Measurements from ENCODE around the gene DNHD1. TPM values are rescaled to one million over a fixed set of nuclear protein-coding genes. Genes with fewer than 3 reads are reported as not detected.

Gene DNHD1
- total RNA-seq, 1 experiment from 2014 or later: 11.5 TPM

DNA sequence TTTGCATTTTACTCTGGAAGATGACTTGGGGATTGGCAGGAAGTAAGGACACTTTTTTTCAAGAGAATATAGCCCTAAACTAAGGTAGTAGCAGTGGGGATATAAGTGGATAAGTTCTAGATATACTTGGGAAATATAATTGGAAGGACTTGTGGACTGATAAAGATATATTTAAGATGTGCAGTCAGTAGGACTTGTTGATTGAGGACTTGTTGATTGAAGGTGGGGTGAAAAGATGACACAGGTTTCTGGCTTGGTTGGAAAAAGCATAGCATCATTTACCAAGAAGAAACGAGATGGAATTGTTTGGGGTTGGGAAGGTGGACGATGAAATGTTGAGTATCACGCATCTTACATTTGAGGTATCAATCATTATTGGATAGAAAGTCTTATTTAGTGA lies 116.4 kb downstream of the DNHD1 start:
- no peak for TF ChIP-seq MYBL2 (CRISPR knock-in tag; IDR thresholded peaks at IDR 0.05)
- no peak for TF ChIP-seq NR2C2 (CRISPR knock-in tag; IDR thresholded peaks at IDR 0.05)
- TF ChIP-seq, protein P1, sequence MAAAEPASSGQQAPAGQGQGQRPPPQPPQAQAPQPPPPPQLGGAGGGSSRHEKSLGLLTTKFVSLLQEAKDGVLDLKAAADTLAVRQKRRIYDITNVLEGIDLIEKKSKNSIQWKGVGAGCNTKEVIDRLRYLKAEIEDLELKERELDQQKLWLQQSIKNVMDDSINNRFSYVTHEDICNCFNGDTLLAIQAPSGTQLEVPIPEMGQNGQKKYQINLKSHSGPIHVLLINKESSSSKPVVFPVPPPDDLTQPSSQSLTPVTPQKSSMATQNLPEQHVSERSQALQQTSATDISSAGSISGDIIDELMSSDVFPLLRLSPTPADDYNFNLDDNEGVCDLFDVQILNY (CRISPR knock-in tag; IDR thresholded peaks at IDR 0.05): no peak
- TF ChIP-seq, protein P2, sequence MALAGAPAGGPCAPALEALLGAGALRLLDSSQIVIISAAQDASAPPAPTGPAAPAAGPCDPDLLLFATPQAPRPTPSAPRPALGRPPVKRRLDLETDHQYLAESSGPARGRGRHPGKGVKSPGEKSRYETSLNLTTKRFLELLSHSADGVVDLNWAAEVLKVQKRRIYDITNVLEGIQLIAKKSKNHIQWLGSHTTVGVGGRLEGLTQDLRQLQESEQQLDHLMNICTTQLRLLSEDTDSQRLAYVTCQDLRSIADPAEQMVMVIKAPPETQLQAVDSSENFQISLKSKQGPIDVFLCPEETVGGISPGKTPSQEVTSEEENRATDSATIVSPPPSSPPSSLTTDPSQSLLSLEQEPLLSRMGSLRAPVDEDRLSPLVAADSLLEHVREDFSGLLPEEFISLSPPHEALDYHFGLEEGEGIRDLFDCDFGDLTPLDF (CRISPR knock-in tag; IDR thresholded peaks at IDR 0.05): no peak
- peaks cover 23% of the 10 kb centered on the region for H3K36me3 Mint-ChIP-seq
- ChIA-PET CTCF (interaction anchor here (0.8 kb wide), 1 partner anchor 70 kb away, joined by 3 read pairs; the partner anchor contains the start of gene MRPL17), POLR2A (no interaction called here)
- no peak overlapping the region for H3K4me3 Mint-ChIP-seq
- ATAC-seq (no peak), DNase-seq (ENCODE audit: low spot score) (no peak)
- no peaks in the 10 kb centered on the region for H3K9me3 Mint-ChIP-seq
- peaks cover 6% of the 10 kb centered on the region for H3K4me1 Mint-ChIP-seq
- no peaks in the 10 kb centered on the region for H3K27me3 Mint-ChIP-seq (ENCODE audit: low read depth)
- no peak overlapping the region for H3K27ac Mint-ChIP-seq

DNA sequence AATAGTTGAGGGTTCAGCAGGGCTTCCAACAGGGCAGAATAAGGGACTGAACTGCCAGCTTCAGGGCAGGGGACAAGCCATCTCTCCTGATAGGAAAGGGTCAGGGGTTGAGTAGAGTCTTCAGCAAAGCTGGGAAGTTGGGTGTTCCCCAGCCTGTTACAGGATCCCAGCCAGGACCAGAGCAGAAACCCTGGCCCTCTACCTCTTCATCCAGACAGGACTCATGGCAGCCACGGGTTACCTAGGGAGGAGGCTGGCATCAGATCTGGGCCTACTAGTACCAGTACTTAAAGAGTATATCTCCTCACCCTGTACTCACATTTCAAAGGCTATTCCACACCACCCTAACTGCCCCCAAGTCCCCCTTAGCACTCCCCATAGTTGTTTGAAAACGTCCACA lies 117.4 kb downstream of the DNHD1 start:
- POLR2A ChIA-PET: no interaction called here
- Mint-ChIP-seq H3K27ac (no peak overlapping the region), H3K4me1 (peaks cover 6% of the 10 kb centered on the region), H3K4me3 (no peak overlapping the region), H3K36me3 (peaks cover 14% of the 10 kb centered on the region), H3K9me3 (no peaks in the 10 kb centered on the region), H3K27me3 (ENCODE audit: low read depth) (no peaks in the 10 kb centered on the region)
- TF ChIP-seq ESRRA (CRISPR knock-in tag; IDR thresholded peaks at IDR 0.05; ENCODE audit: borderline replicate concordance) (no peak), GABPB1 (CRISPR knock-in tag; IDR thresholded peaks at IDR 0.05) (no peak), TEAD4 (CRISPR knock-in tag; IDR thresholded peaks at IDR 0.05) (no peak), ELF4 (CRISPR knock-in tag; IDR thresholded peaks at IDR 0.05; ENCODE audit: low read depth) (no peak), IRF2 (CRISPR knock-in tag; IDR thresholded peaks at IDR 0.05; ENCODE audit: borderline replicate concordance, low read depth) (no peak), JUN (CRISPR knock-in tag; IDR thresholded peaks at IDR 0.05) (no peak)
- TF ChIP-seq, protein P3, sequence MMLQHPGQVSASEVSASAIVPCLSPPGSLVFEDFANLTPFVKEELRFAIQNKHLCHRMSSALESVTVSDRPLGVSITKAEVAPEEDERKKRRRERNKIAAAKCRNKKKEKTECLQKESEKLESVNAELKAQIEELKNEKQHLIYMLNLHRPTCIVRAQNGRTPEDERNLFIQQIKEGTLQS (CRISPR knock-in tag; conservative IDR thresholded peaks at IDR 0.05): no peak
- no peak for DNase-seq (ENCODE audit: low spot score)
- ATAC-seq: no peak
- CTCF ChIA-PET: no interaction called here

DNA sequence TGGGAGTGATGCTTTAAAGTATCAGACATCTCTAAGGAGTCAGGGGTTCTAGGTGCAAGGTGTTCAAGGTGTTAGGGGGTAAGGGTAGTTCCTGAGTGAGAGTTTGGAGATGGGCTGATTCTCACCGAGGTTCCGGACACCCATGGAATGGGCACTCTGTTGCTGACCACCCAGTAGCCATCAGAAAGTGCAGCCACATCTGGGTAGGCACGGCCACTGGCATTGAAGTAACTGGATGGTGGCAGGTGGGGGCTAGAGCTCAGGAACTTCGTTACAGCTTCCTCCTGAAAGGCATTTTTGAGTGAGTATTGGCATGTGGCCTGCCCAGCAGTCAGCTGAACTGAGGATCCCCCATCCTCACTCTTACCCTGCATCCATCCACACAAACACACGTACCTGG lies 118.0 kb downstream of the DNHD1 start:
- no peaks in the 10 kb centered on the region for H3K9me3 Mint-ChIP-seq
- ATAC-seq: no peak
- H3K4me3 Mint-ChIP-seq: no peak overlapping the region
- CTCF ChIA-PET: no interaction called here
- TF ChIP-seq SMAD4 (CRISPR knock-in tag; IDR thresholded peaks at IDR 0.05): no peak
- TF ChIP-seq MXD4 (CRISPR knock-in tag; IDR thresholded peaks at IDR 0.05; ENCODE audit: borderline replicate concordance): no peak
- no peak for TF ChIP-seq GABPB1 (CRISPR knock-in tag; IDR thresholded peaks at IDR 0.05)
- TF ChIP-seq, protein P4, sequence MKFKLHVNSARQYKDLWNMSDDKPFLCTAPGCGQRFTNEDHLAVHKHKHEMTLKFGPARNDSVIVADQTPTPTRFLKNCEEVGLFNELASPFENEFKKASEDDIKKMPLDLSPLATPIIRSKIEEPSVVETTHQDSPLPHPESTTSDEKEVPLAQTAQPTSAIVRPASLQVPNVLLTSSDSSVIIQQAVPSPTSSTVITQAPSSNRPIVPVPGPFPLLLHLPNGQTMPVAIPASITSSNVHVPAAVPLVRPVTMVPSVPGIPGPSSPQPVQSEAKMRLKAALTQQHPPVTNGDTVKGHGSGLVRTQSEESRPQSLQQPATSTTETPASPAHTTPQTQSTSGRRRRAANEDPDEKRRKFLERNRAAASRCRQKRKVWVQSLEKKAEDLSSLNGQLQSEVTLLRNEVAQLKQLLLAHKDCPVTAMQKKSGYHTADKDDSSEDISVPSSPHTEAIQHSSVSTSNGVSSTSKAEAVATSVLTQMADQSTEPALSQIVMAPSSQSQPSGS (CRISPR knock-in tag; IDR thresholded peaks at IDR 0.05; ENCODE audit: borderline replicate concordance, low read depth): no peak
- no peak for TF ChIP-seq TP53 (CRISPR knock-in tag; IDR thresholded peaks at IDR 0.05)
- TF ChIP-seq SP1 (CRISPR knock-in tag; conservative IDR thresholded peaks at IDR 0.05): no peak
- no peak for TF ChIP-seq ZNF121 (CRISPR knock-in tag; IDR thresholded peaks at IDR 0.05)
- TF ChIP-seq, protein P5, sequence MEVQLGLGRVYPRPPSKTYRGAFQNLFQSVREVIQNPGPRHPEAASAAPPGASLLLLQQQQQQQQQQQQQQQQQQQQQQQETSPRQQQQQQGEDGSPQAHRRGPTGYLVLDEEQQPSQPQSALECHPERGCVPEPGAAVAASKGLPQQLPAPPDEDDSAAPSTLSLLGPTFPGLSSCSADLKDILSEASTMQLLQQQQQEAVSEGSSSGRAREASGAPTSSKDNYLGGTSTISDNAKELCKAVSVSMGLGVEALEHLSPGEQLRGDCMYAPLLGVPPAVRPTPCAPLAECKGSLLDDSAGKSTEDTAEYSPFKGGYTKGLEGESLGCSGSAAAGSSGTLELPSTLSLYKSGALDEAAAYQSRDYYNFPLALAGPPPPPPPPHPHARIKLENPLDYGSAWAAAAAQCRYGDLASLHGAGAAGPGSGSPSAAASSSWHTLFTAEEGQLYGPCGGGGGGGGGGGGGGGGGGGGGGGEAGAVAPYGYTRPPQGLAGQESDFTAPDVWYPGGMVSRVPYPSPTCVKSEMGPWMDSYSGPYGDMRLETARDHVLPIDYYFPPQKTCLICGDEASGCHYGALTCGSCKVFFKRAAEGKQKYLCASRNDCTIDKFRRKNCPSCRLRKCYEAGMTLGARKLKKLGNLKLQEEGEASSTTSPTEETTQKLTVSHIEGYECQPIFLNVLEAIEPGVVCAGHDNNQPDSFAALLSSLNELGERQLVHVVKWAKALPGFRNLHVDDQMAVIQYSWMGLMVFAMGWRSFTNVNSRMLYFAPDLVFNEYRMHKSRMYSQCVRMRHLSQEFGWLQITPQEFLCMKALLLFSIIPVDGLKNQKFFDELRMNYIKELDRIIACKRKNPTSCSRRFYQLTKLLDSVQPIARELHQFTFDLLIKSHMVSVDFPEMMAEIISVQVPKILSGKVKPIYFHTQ (CRISPR knock-in tag; IDR thresholded peaks at IDR 0.05): no peak
- TF ChIP-seq TEAD4 (CRISPR knock-in tag; IDR thresholded peaks at IDR 0.05): no peak
- no peak for TF ChIP-seq NR2C2 (CRISPR knock-in tag; IDR thresholded peaks at IDR 0.05)
- TF ChIP-seq ZNF423 (CRISPR knock-in tag; IDR thresholded peaks at IDR 0.05): no peak
- TF ChIP-seq PRRX2 (CRISPR knock-in tag; IDR thresholded peaks at IDR 0.05): no peak
- H3K27me3 Mint-ChIP-seq (ENCODE audit: low read depth): no peaks in the 10 kb centered on the region
- peaks cover 6% of the 10 kb centered on the region for H3K4me1 Mint-ChIP-seq
- POLR2A ChIA-PET: no interaction called here
- no peak for DNase-seq (ENCODE audit: low spot score)
- H3K27ac Mint-ChIP-seq: no peak overlapping the region
- peaks cover 8% of the 10 kb centered on the region for H3K36me3 Mint-ChIP-seq
